Measurements from ENCODE around the gene EZR.

DNA sequence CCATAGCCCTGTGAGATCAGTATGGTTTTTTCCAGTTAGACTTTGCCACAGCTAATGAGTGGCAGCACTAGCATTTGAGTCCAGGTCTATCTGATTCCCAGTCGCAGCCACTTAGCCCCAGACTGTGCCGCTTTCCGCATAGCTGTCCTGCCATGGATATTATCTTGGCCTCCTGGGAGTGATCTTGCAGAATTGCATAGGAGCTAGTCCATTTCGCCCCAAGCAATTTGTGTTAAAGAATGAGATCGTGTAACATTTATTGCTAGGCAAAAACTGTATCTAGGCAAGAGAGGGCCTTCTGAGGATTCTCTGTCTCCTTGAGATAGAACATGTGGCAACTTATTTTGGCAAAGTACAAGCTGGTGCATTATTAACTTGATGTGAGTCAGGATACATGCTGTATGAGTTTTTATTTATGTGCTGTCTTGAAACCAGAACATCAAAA is 74.2 kb downstream of the EZR start:
- TF ChIP-seq, protein P1, sequence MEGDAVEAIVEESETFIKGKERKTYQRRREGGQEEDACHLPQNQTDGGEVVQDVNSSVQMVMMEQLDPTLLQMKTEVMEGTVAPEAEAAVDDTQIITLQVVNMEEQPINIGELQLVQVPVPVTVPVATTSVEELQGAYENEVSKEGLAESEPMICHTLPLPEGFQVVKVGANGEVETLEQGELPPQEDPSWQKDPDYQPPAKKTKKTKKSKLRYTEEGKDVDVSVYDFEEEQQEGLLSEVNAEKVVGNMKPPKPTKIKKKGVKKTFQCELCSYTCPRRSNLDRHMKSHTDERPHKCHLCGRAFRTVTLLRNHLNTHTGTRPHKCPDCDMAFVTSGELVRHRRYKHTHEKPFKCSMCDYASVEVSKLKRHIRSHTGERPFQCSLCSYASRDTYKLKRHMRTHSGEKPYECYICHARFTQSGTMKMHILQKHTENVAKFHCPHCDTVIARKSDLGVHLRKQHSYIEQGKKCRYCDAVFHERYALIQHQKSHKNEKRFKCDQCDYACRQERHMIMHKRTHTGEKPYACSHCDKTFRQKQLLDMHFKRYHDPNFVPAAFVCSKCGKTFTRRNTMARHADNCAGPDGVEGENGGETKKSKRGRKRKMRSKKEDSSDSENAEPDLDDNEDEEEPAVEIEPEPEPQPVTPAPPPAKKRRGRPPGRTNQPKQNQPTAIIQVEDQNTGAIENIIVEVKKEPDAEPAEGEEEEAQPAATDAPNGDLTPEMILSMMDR (IDR thresholded peaks at IDR 0.05; ENCODE audit: insufficient read depth, low read length) = no peak
- no peak for TF ChIP-seq POLR2AphosphoS5 (IDR thresholded peaks at IDR 0.05; ENCODE audit: low read depth)
- no peak for TF ChIP-seq GABPA (IDR thresholded peaks at IDR 0.05; ENCODE audit: low read depth)
- TF ChIP-seq, protein P2, sequence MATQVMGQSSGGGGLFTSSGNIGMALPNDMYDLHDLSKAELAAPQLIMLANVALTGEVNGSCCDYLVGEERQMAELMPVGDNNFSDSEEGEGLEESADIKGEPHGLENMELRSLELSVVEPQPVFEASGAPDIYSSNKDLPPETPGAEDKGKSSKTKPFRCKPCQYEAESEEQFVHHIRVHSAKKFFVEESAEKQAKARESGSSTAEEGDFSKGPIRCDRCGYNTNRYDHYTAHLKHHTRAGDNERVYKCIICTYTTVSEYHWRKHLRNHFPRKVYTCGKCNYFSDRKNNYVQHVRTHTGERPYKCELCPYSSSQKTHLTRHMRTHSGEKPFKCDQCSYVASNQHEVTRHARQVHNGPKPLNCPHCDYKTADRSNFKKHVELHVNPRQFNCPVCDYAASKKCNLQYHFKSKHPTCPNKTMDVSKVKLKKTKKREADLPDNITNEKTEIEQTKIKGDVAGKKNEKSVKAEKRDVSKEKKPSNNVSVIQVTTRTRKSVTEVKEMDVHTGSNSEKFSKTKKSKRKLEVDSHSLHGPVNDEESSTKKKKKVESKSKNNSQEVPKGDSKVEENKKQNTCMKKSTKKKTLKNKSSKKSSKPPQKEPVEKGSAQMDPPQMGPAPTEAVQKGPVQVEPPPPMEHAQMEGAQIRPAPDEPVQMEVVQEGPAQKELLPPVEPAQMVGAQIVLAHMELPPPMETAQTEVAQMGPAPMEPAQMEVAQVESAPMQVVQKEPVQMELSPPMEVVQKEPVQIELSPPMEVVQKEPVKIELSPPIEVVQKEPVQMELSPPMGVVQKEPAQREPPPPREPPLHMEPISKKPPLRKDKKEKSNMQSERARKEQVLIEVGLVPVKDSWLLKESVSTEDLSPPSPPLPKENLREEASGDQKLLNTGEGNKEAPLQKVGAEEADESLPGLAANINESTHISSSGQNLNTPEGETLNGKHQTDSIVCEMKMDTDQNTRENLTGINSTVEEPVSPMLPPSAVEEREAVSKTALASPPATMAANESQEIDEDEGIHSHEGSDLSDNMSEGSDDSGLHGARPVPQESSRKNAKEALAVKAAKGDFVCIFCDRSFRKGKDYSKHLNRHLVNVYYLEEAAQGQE (IDR thresholded peaks at IDR 0.05; ENCODE audit: insufficient replicate concordance, low read depth) = no peak
- no peak for TF ChIP-seq SPI1 (IDR thresholded peaks at IDR 0.05; ENCODE audit: borderline replicate concordance, low read depth)

Measured in HL-60 (cell line).